8988T (cell line): ENCODE data around the gene RASA4B.

Source experiments
- DNase-seq: peaks from one replicate; pipeline ENCODE4 v3.0.0; 2011

Gene RASA4B

GRCh38 chr7:102451371-102452054 is 66.1 kb downstream of the RASA4B start:
- no peak for DNase-seq

- DNase-seq, result no peak
Measured at GRCh38 chr7:102450242-102450641, 67.3 kb downstream of the RASA4B start.

GRCh38 chr7:102449136-102449535 is 68.4 kb downstream of the RASA4B start:
- DNase-seq, result no peak

GRCh38 chr7:102447311-102447710 is 70.3 kb downstream of the RASA4B start:
- DNase-seq, result no peak

GRCh38 chr7:102446387-102447156 is 71.0 kb downstream of the RASA4B start:
- no peak for DNase-seq

GRCh38 chr7:102445674-102446071 is 71.9 kb downstream of the RASA4B start:
- no peak for DNase-seq

- no peak for DNase-seq
Measured at GRCh38 chr7:102444961-102445673, 72.5 kb downstream of the RASA4B start.

- peak; percentile 81 for DNase-seq
Measured at GRCh38 chr7:102439963-102440795, 77.4 kb downstream of the RASA4B start.

GRCh38 chr7:102436118-102436517 is 81.5 kb downstream of the RASA4B start:
- no peak for DNase-seq

- no peak for DNase-seq
Measured at GRCh38 chr7:102434039-102434486, 83.5 kb downstream of the RASA4B start.

GRCh38 chr7:102433219-102434038 is 84.1 kb downstream of the RASA4B start, which contains the start of gene ORAI2:
Gene ORAI2 (plus strand): TSS chr7:102433575. CDS start chr7:102438957, 5,382 bp downstream.
- DNase-seq, result peak; percentile 80
